Endodermal cell (in vitro differentiated cells): Measurements from ENCODE around the gene COX4I2. TPM values are rescaled to one million over a fixed set of nuclear protein-coding genes. Genes with fewer than 3 reads are reported as not detected.

Source experiments
- DNase-seq: peaks from one replicate; pipeline ENCODE4 v3.0.0-alpha.2; 2017
- H3K27ac ChIP-seq: 2 replicates; pipeline ENCODE4 v1.5.1; 2013; ENCODE audit warnings: mild to moderate bottlenecking, low read depth, low read length, moderate library complexity
- H3K27me3 ChIP-seq: 2 replicates; pipeline ENCODE4 v1.6.1; 2013; ENCODE audit warnings: mild to moderate bottlenecking, low read length, moderate library complexity; ENCODE audit not compliant: insufficient read depth, control insufficient read depth, poor library complexity, severe bottlenecking
- H3K36me3 ChIP-seq: 2 replicates; pipeline ENCODE4 v1.7.0; 2013; ENCODE audit warnings: mild to moderate bottlenecking, low read length, moderate library complexity; ENCODE audit not compliant: control insufficient read depth, insufficient read depth
- H3K4me1 ChIP-seq: one replicate; pipeline ENCODE4 v1.7.0; 2013; ENCODE audit warnings: low read length; ENCODE audit not compliant: control insufficient read depth, insufficient read depth
- H3K4me3 ChIP-seq: 2 replicates; pipeline ENCODE4 v1.5.1; 2013; ENCODE audit warnings: mild to moderate bottlenecking, low read length, moderate library complexity
- H3K9ac ChIP-seq: 2 replicates; pipeline ENCODE4 v1.6.1; 2013; ENCODE audit warnings: mild to moderate bottlenecking, low read length, moderate library complexity; ENCODE audit not compliant: poor library complexity, severe bottlenecking; ENCODE audit errors: extremely low read depth
- H3K9me3 ChIP-seq: 2 replicates; pipeline ENCODE4 v1.6.1; 2013; ENCODE audit warnings: mild to moderate bottlenecking, low read length, moderate library complexity; ENCODE audit not compliant: control insufficient read depth
- H3K27ac Mint-ChIP-seq: 2 replicates; pipeline ENCODE4 v1.8.0; 2020; ENCODE audit warnings: mixed read lengths
- H3K27me3 Mint-ChIP-seq: 2 replicates; pipeline ENCODE4 v1.8.0; 2021; ENCODE audit warnings: mild to moderate bottlenecking, mixed read lengths; ENCODE audit not compliant: insufficient read depth
- H3K36me3 Mint-ChIP-seq: 2 replicates; pipeline ENCODE4 v1.8.0; 2020; ENCODE audit warnings: low read depth, mixed read lengths
- H3K4me1 Mint-ChIP-seq: 2 replicates; pipeline ENCODE4 v1.8.0; 2020; ENCODE audit warnings: mixed read lengths
- H3K4me3 Mint-ChIP-seq: 2 replicates; pipeline ENCODE4 v1.8.0; 2020; ENCODE audit warnings: mild to moderate bottlenecking, moderate library complexity, mixed read lengths
- H3K9me3 Mint-ChIP-seq: 2 replicates; pipeline ENCODE4 v1.8.0; 2020; ENCODE audit warnings: mild to moderate bottlenecking, mixed read lengths
- WGBS, 2 experiments: methylation state at CpG; one replicate each; pipeline versions ENCODE4 v1.1.5 to v1.1.7; 2013; ENCODE audit warnings: missing lambda C conversion rate in 2 of 2, mixed read lengths in 1 of 2; ENCODE audit not compliant: insufficient coverage in 1 of 2, insufficient read length in 1 of 2; 5-methylcytosine and 5-hydroxymethylcytosine counted together
- total RNA-seq, 2 donors: library from RNA; stranded (reverse); fragmentation: NEBNext Ultra II Directional in 1 of 2; extraction: Animal tissue kit (Norgen Biotek cat#: 25700) in 1 of 2; gene quantifications; 2 replicates in 1 of 2; 3 replicates in 1 of 2; pipeline ENCODE4 v1.2.1, GENCODE V29; 2021
- TF ChIP-seq, protein P1 (sequence below): fragments of 200-600 bp; sonication (generic); conservative IDR thresholded peaks from 2 replicates; pipeline ENCODE4 v1.5.0; 2021; ENCODE audit warnings: antibody characterized with exemption, mild to moderate bottlenecking

The COX4I2 gene
- total RNA-seq, 2 donors from 2014 or later, result not detected

DNA sequence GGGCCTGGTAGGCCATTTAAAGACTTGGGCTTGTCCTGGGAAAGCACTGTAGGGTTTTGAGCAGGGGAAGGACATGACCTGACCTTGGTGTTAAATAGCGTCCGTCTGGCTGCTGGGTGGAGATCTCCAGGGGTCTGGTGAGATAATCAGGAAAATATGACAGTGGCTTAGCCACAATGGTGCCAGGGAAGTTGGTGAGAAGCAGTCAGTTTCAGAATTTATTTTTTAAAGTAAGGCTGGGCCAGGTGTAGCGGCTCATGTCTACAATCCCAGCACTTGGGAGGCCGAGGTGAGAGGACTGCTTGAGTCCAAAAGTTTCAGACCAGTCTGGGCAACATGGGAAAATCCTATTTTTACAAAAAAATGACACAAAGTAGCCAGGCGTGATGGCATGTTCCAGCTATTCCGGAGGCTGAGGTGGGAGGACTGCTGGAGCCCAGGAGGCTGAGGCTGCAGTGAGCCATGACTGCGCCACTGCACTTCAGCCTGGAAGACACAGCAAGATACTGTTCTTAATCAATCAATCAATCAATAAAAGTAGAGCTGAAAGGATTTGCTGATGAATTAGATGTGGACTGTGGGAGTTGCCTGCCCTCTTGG, 43.5 kb downstream of the COX4I2 start:
- no peak overlapping the region for H3K27ac Mint-ChIP-seq
- H3K9me3 ChIP-seq, result no peaks in the 10 kb centered on the region
- WGBS, 2 experiments, result 95 to 97% methylated on average over 3 to 7 of the region's 7 CpGs

DNA sequence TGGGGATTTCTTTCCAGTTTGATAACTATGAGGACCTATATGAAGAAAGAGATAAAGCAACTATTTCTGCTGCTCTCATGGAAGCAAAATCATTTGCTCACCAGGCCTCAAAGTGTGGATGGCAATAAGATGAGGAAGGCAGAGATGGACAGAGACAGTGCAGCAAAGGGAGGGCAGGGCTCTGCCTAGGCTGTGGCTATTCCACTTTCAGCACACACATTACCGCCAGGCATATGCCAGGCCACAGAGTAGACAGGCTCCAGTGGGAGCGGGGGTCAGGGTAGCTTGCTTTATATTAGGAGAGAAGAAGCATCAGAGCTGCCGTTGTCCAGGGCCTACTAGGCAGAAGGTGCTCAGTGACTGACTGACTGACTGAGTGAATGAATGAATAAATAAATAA, 44.1 kb downstream of the COX4I2 start:
- peaks cover 41% of the 10 kb centered on the region for H3K4me1 Mint-ChIP-seq
- H3K27ac Mint-ChIP-seq, result no peak overlapping the region
- H3K27me3 ChIP-seq, result no peaks in the 10 kb centered on the region
- no peak overlapping the region for H3K4me3 ChIP-seq
- H3K36me3 ChIP-seq, result peaks cover 40% of the 10 kb centered on the region
- no peak for DNase-seq
- no peaks in the 10 kb centered on the region for H3K9me3 Mint-ChIP-seq
- H3K4me1 ChIP-seq, result peaks cover 13% of the 10 kb centered on the region
- no peaks in the 10 kb centered on the region for H3K9me3 ChIP-seq
- peaks cover 52% of the 10 kb centered on the region for H3K36me3 Mint-ChIP-seq
- H3K4me3 Mint-ChIP-seq, result no peak overlapping the region
- H3K27me3 Mint-ChIP-seq, result no peaks in the 10 kb centered on the region
- WGBS, 2 experiments, result 89 to 95% methylated on average over 2 to 3 of the region's 3 CpGs
- H3K9ac ChIP-seq, result no peak overlapping the region
- TF ChIP-seq, protein P1, sequence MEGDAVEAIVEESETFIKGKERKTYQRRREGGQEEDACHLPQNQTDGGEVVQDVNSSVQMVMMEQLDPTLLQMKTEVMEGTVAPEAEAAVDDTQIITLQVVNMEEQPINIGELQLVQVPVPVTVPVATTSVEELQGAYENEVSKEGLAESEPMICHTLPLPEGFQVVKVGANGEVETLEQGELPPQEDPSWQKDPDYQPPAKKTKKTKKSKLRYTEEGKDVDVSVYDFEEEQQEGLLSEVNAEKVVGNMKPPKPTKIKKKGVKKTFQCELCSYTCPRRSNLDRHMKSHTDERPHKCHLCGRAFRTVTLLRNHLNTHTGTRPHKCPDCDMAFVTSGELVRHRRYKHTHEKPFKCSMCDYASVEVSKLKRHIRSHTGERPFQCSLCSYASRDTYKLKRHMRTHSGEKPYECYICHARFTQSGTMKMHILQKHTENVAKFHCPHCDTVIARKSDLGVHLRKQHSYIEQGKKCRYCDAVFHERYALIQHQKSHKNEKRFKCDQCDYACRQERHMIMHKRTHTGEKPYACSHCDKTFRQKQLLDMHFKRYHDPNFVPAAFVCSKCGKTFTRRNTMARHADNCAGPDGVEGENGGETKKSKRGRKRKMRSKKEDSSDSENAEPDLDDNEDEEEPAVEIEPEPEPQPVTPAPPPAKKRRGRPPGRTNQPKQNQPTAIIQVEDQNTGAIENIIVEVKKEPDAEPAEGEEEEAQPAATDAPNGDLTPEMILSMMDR, result no peak
- no peak overlapping the region for H3K27ac ChIP-seq

More for the DNA sequence above, 43.5 kb downstream of the COX4I2 start:
- peaks cover 14% of the 10 kb centered on the region for H3K4me1 ChIP-seq
- Mint-ChIP-seq H3K9me3 (no peaks in the 10 kb centered on the region), H3K4me1 (peaks cover 43% of the 10 kb centered on the region), H3K27me3 (no peaks in the 10 kb centered on the region), H3K4me3 (no peak overlapping the region), H3K36me3 (peaks cover 50% of the 10 kb centered on the region)
- TF ChIP-seq, protein P1, result no peak
- no peak overlapping the region for H3K4me3 ChIP-seq
- H3K9ac ChIP-seq, result no peak overlapping the region
- DNase-seq, result no peak
- no peaks in the 10 kb centered on the region for H3K27me3 ChIP-seq
- H3K27ac ChIP-seq, result no peak overlapping the region
- H3K36me3 ChIP-seq, result peaks cover 40% of the 10 kb centered on the region

DNA sequence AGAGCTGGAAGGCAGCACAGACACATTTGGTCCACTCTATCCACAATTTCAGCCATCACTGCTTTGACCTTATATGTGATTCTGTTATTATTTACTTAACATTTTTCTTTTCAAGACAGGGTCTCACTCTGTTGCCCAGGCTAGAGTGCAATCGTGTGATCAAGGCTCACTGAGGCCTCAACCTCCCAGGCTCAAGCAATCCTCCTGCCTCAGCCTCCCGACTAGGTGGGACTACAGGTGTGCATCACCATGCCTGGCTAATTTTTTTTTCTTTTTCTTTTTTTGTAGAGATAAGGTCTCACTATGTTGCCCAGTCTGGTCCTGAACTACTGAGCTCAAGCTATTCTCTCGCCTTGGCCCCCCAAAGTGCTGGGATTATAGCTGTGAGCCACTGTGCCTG, 44.6 kb downstream of the COX4I2 start:
- TF ChIP-seq, protein P1, result no peak
- Mint-ChIP-seq H3K9me3 (no peaks in the 10 kb centered on the region), H3K4me1 (peaks cover 41% of the 10 kb centered on the region), H3K27me3 (no peaks in the 10 kb centered on the region), H3K36me3 (peaks cover 56% of the 10 kb centered on the region), H3K4me3 (no peak overlapping the region), H3K27ac (no peak overlapping the region)
- no peak overlapping the region for H3K4me3 ChIP-seq
- no peak overlapping the region for H3K9ac ChIP-seq
- H3K27me3 ChIP-seq, result no peaks in the 10 kb centered on the region
- no peak for DNase-seq
- no peaks in the 10 kb centered on the region for H3K9me3 ChIP-seq
- no peak overlapping the region for H3K27ac ChIP-seq
- H3K36me3 ChIP-seq, result peaks cover 44% of the 10 kb centered on the region
- H3K4me1 ChIP-seq, result peaks cover 13% of the 10 kb centered on the region
- WGBS, 2 experiments, result 83 to 96% methylated on average over 1 to 3 of the region's 3 CpGs
